Measurements from ENCODE around the gene FAM50B.

- TF ChIP-seq, protein P1, sequence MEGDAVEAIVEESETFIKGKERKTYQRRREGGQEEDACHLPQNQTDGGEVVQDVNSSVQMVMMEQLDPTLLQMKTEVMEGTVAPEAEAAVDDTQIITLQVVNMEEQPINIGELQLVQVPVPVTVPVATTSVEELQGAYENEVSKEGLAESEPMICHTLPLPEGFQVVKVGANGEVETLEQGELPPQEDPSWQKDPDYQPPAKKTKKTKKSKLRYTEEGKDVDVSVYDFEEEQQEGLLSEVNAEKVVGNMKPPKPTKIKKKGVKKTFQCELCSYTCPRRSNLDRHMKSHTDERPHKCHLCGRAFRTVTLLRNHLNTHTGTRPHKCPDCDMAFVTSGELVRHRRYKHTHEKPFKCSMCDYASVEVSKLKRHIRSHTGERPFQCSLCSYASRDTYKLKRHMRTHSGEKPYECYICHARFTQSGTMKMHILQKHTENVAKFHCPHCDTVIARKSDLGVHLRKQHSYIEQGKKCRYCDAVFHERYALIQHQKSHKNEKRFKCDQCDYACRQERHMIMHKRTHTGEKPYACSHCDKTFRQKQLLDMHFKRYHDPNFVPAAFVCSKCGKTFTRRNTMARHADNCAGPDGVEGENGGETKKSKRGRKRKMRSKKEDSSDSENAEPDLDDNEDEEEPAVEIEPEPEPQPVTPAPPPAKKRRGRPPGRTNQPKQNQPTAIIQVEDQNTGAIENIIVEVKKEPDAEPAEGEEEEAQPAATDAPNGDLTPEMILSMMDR (conservative IDR thresholded peaks at IDR 0.05; ENCODE audit: low read length), result no peak
- TF ChIP-seq EZH2phosphoT487 (IDR thresholded peaks at IDR 0.05; ENCODE audit: borderline replicate concordance, low read depth, low read length), result no peak
Observed at GRCh38 chr6:3806169-3806922, 42.8 kb upstream of the FAM50B start.
